Nephron progenitor cell (in vitro differentiated cells): ENCODE data around the gene BTBD9.

ENCODE experiments used
- DNase-seq: peaks from one replicate; pipeline ENCODE4 v3.0.0; 2021
- H3K27ac Mint-ChIP-seq: 2 replicates; pipeline ENCODE4 v1.8.0; 2021; ENCODE audit warnings: mild to moderate bottlenecking, moderate library complexity, mixed read lengths
- H3K27me3 Mint-ChIP-seq: 2 replicates; pipeline ENCODE4 v1.8.0; 2021; ENCODE audit warnings: mild to moderate bottlenecking, low read depth, mixed read lengths; ENCODE audit not compliant: poor library complexity
- H3K36me3 Mint-ChIP-seq: 2 replicates; pipeline ENCODE4 v1.8.0; 2021; ENCODE audit warnings: low read depth, mixed read lengths
- H3K4me1 Mint-ChIP-seq: 2 replicates; pipeline ENCODE4 v1.8.0; 2021; ENCODE audit warnings: mixed read lengths
- H3K4me3 Mint-ChIP-seq: 2 replicates; pipeline ENCODE4 v1.8.0; 2021; ENCODE audit warnings: mild to moderate bottlenecking, moderate library complexity, mixed read lengths
- H3K9me3 Mint-ChIP-seq: 2 replicates; pipeline ENCODE4 v1.8.0; 2021; ENCODE audit warnings: mild to moderate bottlenecking, moderate library complexity, mixed read lengths
- TF ChIP-seq, protein P1 (sequence below): fragments of 200-600 bp; sonication (generic); IDR thresholded peaks from 2 replicates; pipeline ENCODE4 v1.5.0; 2021; ENCODE audit warnings: antibody characterized with exemption

BTBD9 gene

DNA sequence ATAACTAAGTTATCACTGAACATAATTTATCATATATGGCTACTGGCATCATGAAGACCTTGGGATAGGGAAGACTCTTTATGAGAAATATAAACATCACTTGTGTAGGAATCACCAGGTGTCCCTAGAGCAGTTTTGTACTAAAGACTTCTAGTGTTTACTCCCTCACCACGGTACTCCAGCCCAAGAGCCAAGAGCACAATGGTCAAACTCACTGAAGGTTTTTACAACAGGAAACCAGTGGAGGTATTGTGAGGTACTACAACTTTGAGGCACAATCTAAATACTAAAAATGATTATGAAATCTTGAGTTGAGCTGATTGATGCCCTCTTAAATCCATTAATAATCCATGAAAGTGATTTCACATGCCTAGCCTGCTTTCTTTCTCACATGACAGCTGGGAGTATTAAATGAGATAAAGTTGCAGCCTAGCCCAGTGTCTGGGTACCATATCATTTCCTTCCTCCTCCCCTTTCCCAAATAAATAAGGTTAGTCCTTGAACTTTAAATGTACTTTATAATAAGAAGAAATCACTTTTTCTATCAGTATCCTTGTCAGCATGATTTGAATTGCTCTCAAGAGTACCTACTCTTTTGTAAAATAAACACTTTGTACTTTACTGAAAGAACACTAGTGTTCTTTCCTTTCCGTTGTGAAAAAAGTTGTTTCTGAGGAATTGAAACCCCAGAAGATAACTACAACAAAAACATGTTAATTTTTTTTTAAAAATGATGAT is 36.7 kb upstream of the BTBD9 start:
- H3K27me3 Mint-ChIP-seq: no peaks in the 10 kb centered on the region
- no peak overlapping the region for H3K27ac Mint-ChIP-seq
- TF ChIP-seq, protein P1, sequence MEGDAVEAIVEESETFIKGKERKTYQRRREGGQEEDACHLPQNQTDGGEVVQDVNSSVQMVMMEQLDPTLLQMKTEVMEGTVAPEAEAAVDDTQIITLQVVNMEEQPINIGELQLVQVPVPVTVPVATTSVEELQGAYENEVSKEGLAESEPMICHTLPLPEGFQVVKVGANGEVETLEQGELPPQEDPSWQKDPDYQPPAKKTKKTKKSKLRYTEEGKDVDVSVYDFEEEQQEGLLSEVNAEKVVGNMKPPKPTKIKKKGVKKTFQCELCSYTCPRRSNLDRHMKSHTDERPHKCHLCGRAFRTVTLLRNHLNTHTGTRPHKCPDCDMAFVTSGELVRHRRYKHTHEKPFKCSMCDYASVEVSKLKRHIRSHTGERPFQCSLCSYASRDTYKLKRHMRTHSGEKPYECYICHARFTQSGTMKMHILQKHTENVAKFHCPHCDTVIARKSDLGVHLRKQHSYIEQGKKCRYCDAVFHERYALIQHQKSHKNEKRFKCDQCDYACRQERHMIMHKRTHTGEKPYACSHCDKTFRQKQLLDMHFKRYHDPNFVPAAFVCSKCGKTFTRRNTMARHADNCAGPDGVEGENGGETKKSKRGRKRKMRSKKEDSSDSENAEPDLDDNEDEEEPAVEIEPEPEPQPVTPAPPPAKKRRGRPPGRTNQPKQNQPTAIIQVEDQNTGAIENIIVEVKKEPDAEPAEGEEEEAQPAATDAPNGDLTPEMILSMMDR: no peak
- no peak for DNase-seq
- H3K4me1 Mint-ChIP-seq: no peaks in the 10 kb centered on the region
- no peaks in the 10 kb centered on the region for H3K9me3 Mint-ChIP-seq
- peaks cover 58% of the 10 kb centered on the region for H3K36me3 Mint-ChIP-seq
- H3K4me3 Mint-ChIP-seq: no peak overlapping the region

- H3K4me3 Mint-ChIP-seq: no peak overlapping the region
Observed at GRCh38 chr6:38673397-38674165, 33.9 kb upstream of the BTBD9 start.

DNA sequence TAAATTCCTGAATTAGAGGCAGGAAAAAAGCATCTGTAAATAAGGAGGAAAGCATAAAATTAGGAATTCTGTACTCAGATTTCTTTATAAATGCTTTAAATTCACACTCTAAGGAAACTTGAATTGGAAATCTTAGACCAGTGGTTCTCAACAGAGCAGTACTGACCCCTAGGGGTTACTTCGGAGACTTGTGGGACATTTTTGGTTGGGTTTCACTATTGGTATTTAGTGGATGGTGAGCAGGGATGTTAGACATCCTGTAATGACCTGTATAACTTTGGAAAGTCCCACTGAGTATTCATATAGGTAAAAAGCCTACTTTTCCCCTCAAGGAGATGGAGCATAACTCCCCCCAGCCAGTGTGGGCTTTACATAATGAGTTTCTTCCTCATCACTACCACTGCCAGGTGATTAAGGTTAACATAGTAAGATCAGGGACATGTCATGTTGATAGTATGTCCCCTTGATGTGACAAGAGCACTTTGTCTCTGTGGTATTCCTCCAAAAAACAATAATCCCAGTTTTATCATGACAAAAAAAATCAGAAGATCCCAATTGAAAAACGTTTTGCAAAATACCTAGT is 32.2 kb upstream of the BTBD9 start:
- TF ChIP-seq, protein P1: peak; percentile 73
- H3K36me3 Mint-ChIP-seq: peaks cover 30% of the 10 kb centered on the region
- no peak overlapping the region for H3K4me3 Mint-ChIP-seq
- H3K9me3 Mint-ChIP-seq: no peaks in the 10 kb centered on the region
- no peaks in the 10 kb centered on the region for H3K4me1 Mint-ChIP-seq
- no peaks in the 10 kb centered on the region for H3K27me3 Mint-ChIP-seq
- no peak overlapping the region for H3K27ac Mint-ChIP-seq
- peak; percentile 21 for DNase-seq

More at GRCh38 chr6:38673397-38674165, 33.9 kb upstream of the BTBD9 start:
- H3K4me1 Mint-ChIP-seq: no peaks in the 10 kb centered on the region
- TF ChIP-seq, protein P1: no peak
- peak overlapping the region; percentile 6 for H3K27ac Mint-ChIP-seq
- no peaks in the 10 kb centered on the region for H3K9me3 Mint-ChIP-seq
- DNase-seq: no peak
- no peaks in the 10 kb centered on the region for H3K27me3 Mint-ChIP-seq
- H3K36me3 Mint-ChIP-seq: peaks cover 42% of the 10 kb centered on the region

- TF ChIP-seq, protein P1: no peak
- Mint-ChIP-seq H3K27me3 (no peaks in the 10 kb centered on the region), H3K9me3 (no peaks in the 10 kb centered on the region), H3K27ac (no peak overlapping the region), H3K36me3 (no peaks in the 10 kb centered on the region), H3K4me1 (no peaks in the 10 kb centered on the region), H3K4me3 (no peak overlapping the region)
- DNase-seq: no peak
Observed at GRCh38 chr6:38658418-38659167, 18.9 kb upstream of the BTBD9 start.

- no peak overlapping the region for H3K4me3 Mint-ChIP-seq
Observed at GRCh38 chr6:38656896-38657295, 17.2 kb upstream of the BTBD9 start.

More at GRCh38 chr6:38656896-38657295, 17.2 kb upstream of the BTBD9 start:
- Mint-ChIP-seq H3K27ac (no peak overlapping the region), H3K36me3 (no peaks in the 10 kb centered on the region), H3K4me1 (no peaks in the 10 kb centered on the region), H3K27me3 (no peaks in the 10 kb centered on the region), H3K9me3 (no peaks in the 10 kb centered on the region)
- no peak for DNase-seq
- TF ChIP-seq, protein P1: no peak
